SH-SY5Y (cell line): ENCODE measurements around the gene GPRC5A.

Source experiments
- GATA2 ChIP-seq: IDR thresholded peaks from 2 replicates; pipeline ENCODE4 v1.6.1; 2011; ENCODE audit warnings: mild to moderate bottlenecking, low read depth, low read length
- GATA3 ChIP-seq: IDR thresholded peaks from 2 replicates; pipeline ENCODE4 v1.6.1; 2011; ENCODE audit warnings: low read depth, mild to moderate bottlenecking, low read length, moderate library complexity

- no peak for TF ChIP-seq GATA3
- TF ChIP-seq GATA2, result no peak
Measured at GRCh38 chr12:12883369-12884001, 7.9 kb upstream of the GPRC5A start.
